Measurements from ENCODE around the gene COL27A1. TPM values are rescaled to one million over a fixed set of nuclear protein-coding genes. Genes with fewer than 3 reads are reported as not detected.

The COL27A1 gene
- total and polyA plus RNA-seq, 8 donors = 15.8 to 180 (median 147) TPM

DNA sequence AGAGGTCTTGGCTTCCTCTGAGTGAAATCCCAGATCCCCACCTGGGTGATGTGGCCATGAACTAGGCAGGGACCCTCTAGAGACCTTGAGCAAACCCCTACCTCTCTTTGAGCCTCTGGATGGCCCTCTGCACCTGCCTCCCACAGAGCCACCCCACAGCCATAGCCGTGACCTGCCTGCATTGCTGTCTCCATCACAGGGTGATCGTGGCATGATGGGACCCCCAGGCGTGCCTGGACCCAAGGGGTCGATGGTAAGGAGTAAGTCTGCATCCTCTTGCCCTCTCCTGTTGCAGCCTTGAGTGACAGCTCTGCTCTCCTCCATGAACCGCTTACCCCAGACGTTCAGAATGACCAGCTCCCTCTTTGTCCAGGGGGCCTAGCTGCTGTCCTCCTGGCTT is 97.1 kb downstream of the COL27A1 start:
- H3K4me1 ChIP-seq = peaks cover 6 to 9% of the 10 kb centered on the region in 2 donors
- H3K27ac ChIP-seq = no peak overlapping the region
- TF ChIP-seq CTCF (IDR thresholded peaks at IDR 0.05) = no peak
- no peaks in the 10 kb centered on the region for H3K27me3 ChIP-seq
- intact Hi-C loops (cut with DNase I) = no loop called here
- ATAC-seq (no peak), DNase-seq (no peak)
- H3K9me3 ChIP-seq = no peaks in the 10 kb centered on the region
- no peak overlapping the region for H3K4me3 ChIP-seq
- no peaks in the 10 kb centered on the region for H3K36me3 ChIP-seq

GRCh38 chr9:114256827-114257328 is 101.5 kb downstream of the COL27A1 start:
- no peaks in the 10 kb centered on the region for H3K9me3 ChIP-seq
- TF ChIP-seq CTCF (IDR thresholded peaks at IDR 0.05) = no peak
- H3K4me1 ChIP-seq = no peaks in the 10 kb centered on the region
- intact Hi-C loops (cut with DNase I) = no loop called here
- ATAC-seq = no peak
- DNase-seq = no peak
- H3K27ac ChIP-seq = no peak overlapping the region
- H3K4me3 ChIP-seq = no peak overlapping the region
- H3K27me3 ChIP-seq = no peaks in the 10 kb centered on the region
- no peaks in the 10 kb centered on the region for H3K36me3 ChIP-seq

GRCh38 chr9:114258218-114258617 is 102.9 kb downstream of the COL27A1 start:
- Histone ChIP-seq H3K27ac (no peak overlapping the region), H3K36me3 (no peaks in the 10 kb centered on the region), H3K4me1 (no peaks in the 10 kb centered on the region), H3K4me3 (no peak overlapping the region), H3K27me3 (no peaks in the 10 kb centered on the region), H3K9me3 (no peaks in the 10 kb centered on the region)
- intact Hi-C loops (cut with DNase I) = no loop called here
- no peak for TF ChIP-seq CTCF (IDR thresholded peaks at IDR 0.05)
- no peak for DNase-seq
- ATAC-seq = no peak

- Histone ChIP-seq H3K27ac (no peak overlapping the region), H3K4me1 (no peaks in the 10 kb centered on the region), H3K4me3 (no peak overlapping the region), H3K36me3 (no peaks in the 10 kb centered on the region), H3K9me3 (no peaks in the 10 kb centered on the region), H3K27me3 (no peaks in the 10 kb centered on the region)
- no peak for DNase-seq
- no peak for ATAC-seq
- intact Hi-C loops (cut with DNase I) = no loop called here
- TF ChIP-seq CTCF (IDR thresholded peaks at IDR 0.05) = no peak
These were observed 103.8 kb downstream of the COL27A1 start for GRCh38 chr9:114258866-114259797.

DNA sequence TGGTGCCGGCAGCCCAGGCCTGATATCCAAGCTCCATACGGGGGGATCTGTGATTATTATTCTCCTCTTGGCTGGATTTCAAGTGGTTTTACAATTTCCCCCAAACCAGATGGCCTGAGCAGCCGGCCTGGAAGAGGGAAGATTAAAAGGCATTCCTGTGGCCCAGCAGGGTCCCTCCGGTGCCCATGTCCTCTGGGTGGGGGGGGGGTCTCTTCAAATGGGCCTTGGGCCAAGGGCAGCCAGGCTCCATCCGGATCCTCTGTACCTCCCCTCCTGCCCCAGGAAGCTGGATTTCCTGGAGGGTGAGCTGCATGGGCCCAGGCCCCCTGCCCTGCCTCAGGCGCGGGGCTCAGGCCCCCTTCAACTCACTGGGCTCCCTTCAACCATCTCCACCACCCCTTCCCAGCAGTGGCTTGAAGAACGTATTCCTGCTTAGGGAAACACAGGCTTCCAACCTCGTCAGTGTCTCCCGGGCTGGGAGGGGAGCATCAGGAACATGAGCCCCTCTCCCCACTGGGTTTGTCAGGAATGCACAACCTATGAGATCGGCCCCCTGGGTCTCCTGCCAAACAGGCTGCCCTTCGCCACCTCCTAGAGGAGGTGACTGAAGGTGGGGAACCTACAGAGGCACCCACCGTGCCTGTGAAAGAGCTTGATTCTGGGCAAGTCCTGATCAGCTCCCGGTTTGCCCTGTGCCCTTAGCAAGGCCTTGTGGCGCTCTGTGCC is 104.6 kb downstream of the COL27A1 start:
- Histone ChIP-seq H3K36me3 (no peaks in the 10 kb centered on the region), H3K4me1 (peaks cover 4 to 5% of the 10 kb centered on the region in 2 donors), H3K4me3 (no peak overlapping the region), H3K9me3 (no peaks in the 10 kb centered on the region), H3K27ac (no peak overlapping the region), H3K27me3 (no peaks in the 10 kb centered on the region)
- TF ChIP-seq CTCF (IDR thresholded peaks at IDR 0.05) = no peak
- ATAC-seq (no peak), DNase-seq (no peak)
- intact Hi-C loops (cut with DNase I) = no loop called here
